ENCODE measurements around the gene ATM.

Gene ATM

GRCh38 chr11:108333403-108333899 is 110.6 kb downstream of the ATM start:
- DNase-seq: no peak
- no peak overlapping the region for H3K4me3 ChIP-seq (ENCODE audit: control insufficient read depth in 1 of 7, extremely low read depth in 1 of 7, insufficient read depth in 4 of 7, low read depth in 2 of 7, low read length in 6 of 7)
- no peaks in the 10 kb centered on the region for H3K4me1 ChIP-seq (ENCODE audit: control extremely low read depth in 1 of 4, control insufficient read depth in 4 of 4, insufficient read depth in 4 of 4, low read length in 3 of 4)
- POLR2A ChIA-PET: no interaction called here
- H3K27ac ChIP-seq (ENCODE audit: insufficient read depth in 1 of 2, low read depth in 1 of 2, low read length in 2 of 2, poor library complexity in 1 of 2, severe bottlenecking in 2 of 2): no peak overlapping the region
- peaks cover 11 to 46% (median 14%) of the 10 kb centered on the region in 4 experiments for H3K36me3 ChIP-seq (ENCODE audit: control insufficient read depth in 4 of 4, insufficient read depth in 4 of 4, low read length in 3 of 4)
- no peaks in the 10 kb centered on the region for H3K27me3 ChIP-seq (replicated peaks in 2 of 5; ENCODE audit: control insufficient read depth in 4 of 5, insufficient read depth in 5 of 5, low read length in 4 of 5)
- CTCF ChIA-PET: interaction anchor here (0.6 kb wide), 1 partner anchor 30 kb away, joined by 3 read pairs; no protein-coding TSS in a partner anchor
- no CpG with 5 or more reads among the region's 2 CpGs for WGBS (ENCODE audit: insufficient coverage)
- H3K9me3 ChIP-seq (ENCODE audit: control extremely low read depth in 1 of 5, control insufficient read depth in 4 of 5, insufficient read depth in 2 of 5, low read depth in 1 of 5, low read length in 4 of 5): no peaks in the 10 kb centered on the region

- H3K27ac ChIP-seq (ENCODE audit: insufficient read depth in 1 of 2, low read depth in 1 of 2, low read length in 2 of 2, poor library complexity in 1 of 2, severe bottlenecking in 2 of 2): no peak overlapping the region
- WGBS (ENCODE audit: insufficient coverage): no CpG with 5 or more reads among the region's 2 CpGs
- POLR2A ChIA-PET: no interaction called here
- no peak for DNase-seq
- no peaks in the 10 kb centered on the region for H3K4me1 ChIP-seq (ENCODE audit: control extremely low read depth in 1 of 4, control insufficient read depth in 4 of 4, insufficient read depth in 4 of 4, low read length in 3 of 4)
- H3K4me3 ChIP-seq (ENCODE audit: control insufficient read depth in 1 of 7, extremely low read depth in 1 of 7, insufficient read depth in 4 of 7, low read depth in 2 of 7, low read length in 6 of 7): no peak overlapping the region
- peaks cover 6 to 18% (median 9%) of the 10 kb centered on the region in 4 experiments for H3K36me3 ChIP-seq (ENCODE audit: control insufficient read depth in 4 of 4, insufficient read depth in 4 of 4, low read length in 3 of 4)
- CTCF ChIA-PET: interaction anchor here (1.2 kb wide), 1 partner anchor 12 kb away, joined by 3 read pairs; no protein-coding TSS in a partner anchor
- H3K9me3 ChIP-seq (ENCODE audit: control extremely low read depth in 1 of 5, control insufficient read depth in 4 of 5, insufficient read depth in 2 of 5, low read depth in 1 of 5, low read length in 4 of 5): no peaks in the 10 kb centered on the region
- H3K27me3 ChIP-seq (replicated peaks in 2 of 5; ENCODE audit: control insufficient read depth in 4 of 5, insufficient read depth in 5 of 5, low read length in 4 of 5): no peaks in the 10 kb centered on the region
These were observed 115.9 kb downstream of the ATM start for GRCh38 chr11:108338750-108339149.

- ChIA-PET CTCF (no interaction called here), POLR2A (no interaction called here)
- Histone ChIP-seq H3K36me3 (ENCODE audit: control insufficient read depth in 4 of 4, insufficient read depth in 4 of 4, low read length in 3 of 4) (peaks cover 4 to 12% (median 5%) of the 10 kb centered on the region in 4 experiments), H3K27me3 (replicated peaks in 2 of 5; ENCODE audit: control insufficient read depth in 4 of 5, insufficient read depth in 5 of 5, low read length in 4 of 5) (no peaks in the 10 kb centered on the region), H3K27ac (ENCODE audit: insufficient read depth in 1 of 2, low read depth in 1 of 2, low read length in 2 of 2, poor library complexity in 1 of 2, severe bottlenecking in 2 of 2) (no peak overlapping the region), H3K9me3 (ENCODE audit: control extremely low read depth in 1 of 5, control insufficient read depth in 4 of 5, insufficient read depth in 2 of 5, low read depth in 1 of 5, low read length in 4 of 5) (no peaks in the 10 kb centered on the region), H3K4me1 (ENCODE audit: control extremely low read depth in 1 of 4, control insufficient read depth in 4 of 4, insufficient read depth in 4 of 4, low read length in 3 of 4) (no peaks in the 10 kb centered on the region), H3K4me3 (ENCODE audit: control insufficient read depth in 1 of 7, extremely low read depth in 1 of 7, insufficient read depth in 4 of 7, low read depth in 2 of 7, low read length in 6 of 7) (no peak overlapping the region)
- WGBS (ENCODE audit: insufficient coverage): no CpG with 5 or more reads among the region's 1 CpG
- no peak for DNase-seq
These were observed 118.1 kb downstream of the ATM start for GRCh38 chr11:108340973-108341372.

GRCh38 chr11:108341654-108342053 is 118.8 kb downstream of the ATM start:
- H3K36me3 ChIP-seq (ENCODE audit: control insufficient read depth in 4 of 4, insufficient read depth in 4 of 4, low read length in 3 of 4): peaks cover 2 to 10% (median 6%) of the 10 kb centered on the region in 4 experiments
- CTCF ChIA-PET: interaction anchor here (1.9 kb wide), 1 partner anchor 306 kb away, joined by 8 read pairs; no protein-coding TSS in a partner anchor

GRCh38 chr11:108343714-108344113 is 120.8 kb downstream of the ATM start:
- WGBS (ENCODE audit: insufficient coverage): 92% methylated on average over 2 of the region's 2 CpGs
- ChIA-PET CTCF (interaction anchor here (1.2 kb wide), 1 partner anchor 14 kb away, joined by 3 read pairs; no protein-coding TSS in a partner anchor), POLR2A (no interaction called here)
- H3K4me3 ChIP-seq (ENCODE audit: control insufficient read depth in 1 of 7, extremely low read depth in 1 of 7, insufficient read depth in 4 of 7, low read depth in 2 of 7, low read length in 6 of 7): no peak overlapping the region
- H3K4me1 ChIP-seq (ENCODE audit: control extremely low read depth in 1 of 4, control insufficient read depth in 4 of 4, insufficient read depth in 4 of 4, low read length in 3 of 4): no peaks in the 10 kb centered on the region
- H3K27me3 ChIP-seq (replicated peaks in 2 of 5; ENCODE audit: control insufficient read depth in 4 of 5, insufficient read depth in 5 of 5, low read length in 4 of 5): no peaks in the 10 kb centered on the region
- peaks cover 6 to 9% (median 8%) of the 10 kb centered on the region in 4 experiments for H3K36me3 ChIP-seq (ENCODE audit: control insufficient read depth in 4 of 4, insufficient read depth in 4 of 4, low read length in 3 of 4)
- no peaks in the 10 kb centered on the region for H3K9me3 ChIP-seq (ENCODE audit: control extremely low read depth in 1 of 5, control insufficient read depth in 4 of 5, insufficient read depth in 2 of 5, low read depth in 1 of 5, low read length in 4 of 5)
- DNase-seq: no peak
- H3K27ac ChIP-seq (ENCODE audit: insufficient read depth in 1 of 2, low read depth in 1 of 2, low read length in 2 of 2, poor library complexity in 1 of 2, severe bottlenecking in 2 of 2): no peak overlapping the region

More at GRCh38 chr11:108341654-108342053, 118.8 kb downstream of the ATM start:
- Histone ChIP-seq H3K27ac (ENCODE audit: insufficient read depth in 1 of 2, low read depth in 1 of 2, low read length in 2 of 2, poor library complexity in 1 of 2, severe bottlenecking in 2 of 2) (no peak overlapping the region), H3K4me3 (ENCODE audit: control insufficient read depth in 1 of 7, extremely low read depth in 1 of 7, insufficient read depth in 4 of 7, low read depth in 2 of 7, low read length in 6 of 7) (no peak overlapping the region), H3K27me3 (replicated peaks in 2 of 5; ENCODE audit: control insufficient read depth in 4 of 5, insufficient read depth in 5 of 5, low read length in 4 of 5) (no peaks in the 10 kb centered on the region), H3K9me3 (ENCODE audit: control extremely low read depth in 1 of 5, control insufficient read depth in 4 of 5, insufficient read depth in 2 of 5, low read depth in 1 of 5, low read length in 4 of 5) (no peaks in the 10 kb centered on the region), H3K4me1 (ENCODE audit: control extremely low read depth in 1 of 4, control insufficient read depth in 4 of 4, insufficient read depth in 4 of 4, low read length in 3 of 4) (no peaks in the 10 kb centered on the region)
- 100% methylated on average over 1 of the region's 4 CpGs for WGBS (ENCODE audit: insufficient coverage)
- POLR2A ChIA-PET: no interaction called here
- no peak for DNase-seq

GRCh38 chr11:108345767-108346166 is 122.9 kb downstream of the ATM start:
- no peak overlapping the region for H3K27ac ChIP-seq (ENCODE audit: insufficient read depth in 1 of 2, low read depth in 1 of 2, low read length in 2 of 2, poor library complexity in 1 of 2, severe bottlenecking in 2 of 2)
- WGBS (ENCODE audit: insufficient coverage): 95% methylated on average over 4 of the region's 4 CpGs
- no peaks in the 10 kb centered on the region for H3K27me3 ChIP-seq (replicated peaks in 2 of 5; ENCODE audit: control insufficient read depth in 4 of 5, insufficient read depth in 5 of 5, low read length in 4 of 5)
- no peak for DNase-seq
- H3K4me3 ChIP-seq (ENCODE audit: control insufficient read depth in 1 of 7, extremely low read depth in 1 of 7, insufficient read depth in 4 of 7, low read depth in 2 of 7, low read length in 6 of 7): no peak overlapping the region
- CTCF ChIA-PET: no interaction called here
- no peaks in the 10 kb centered on the region for H3K4me1 ChIP-seq (ENCODE audit: control extremely low read depth in 1 of 4, control insufficient read depth in 4 of 4, insufficient read depth in 4 of 4, low read length in 3 of 4)
- POLR2A ChIA-PET: no interaction called here
- no peaks in the 10 kb centered on the region for H3K9me3 ChIP-seq (ENCODE audit: control extremely low read depth in 1 of 5, control insufficient read depth in 4 of 5, insufficient read depth in 2 of 5, low read depth in 1 of 5, low read length in 4 of 5)
- peaks cover 14 to 20% (median 15%) of the 10 kb centered on the region in 4 experiments for H3K36me3 ChIP-seq (ENCODE audit: control insufficient read depth in 4 of 4, insufficient read depth in 4 of 4, low read length in 3 of 4)

- no peak for DNase-seq
- no peaks in the 10 kb centered on the region for H3K4me1 ChIP-seq (ENCODE audit: control extremely low read depth in 1 of 4, control insufficient read depth in 4 of 4, insufficient read depth in 4 of 4, low read length in 3 of 4)
- ChIA-PET POLR2A (no interaction called here), CTCF (no interaction called here)
- peaks cover 15 to 27% (median 17%) of the 10 kb centered on the region in 4 experiments for H3K36me3 ChIP-seq (ENCODE audit: control insufficient read depth in 4 of 4, insufficient read depth in 4 of 4, low read length in 3 of 4)
- no peak overlapping the region for H3K4me3 ChIP-seq (ENCODE audit: control insufficient read depth in 1 of 7, extremely low read depth in 1 of 7, insufficient read depth in 4 of 7, low read depth in 2 of 7, low read length in 6 of 7)
- no peaks in the 10 kb centered on the region for H3K27me3 ChIP-seq (replicated peaks in 2 of 5; ENCODE audit: control insufficient read depth in 4 of 5, insufficient read depth in 5 of 5, low read length in 4 of 5)
- H3K9me3 ChIP-seq (ENCODE audit: control extremely low read depth in 1 of 5, control insufficient read depth in 4 of 5, insufficient read depth in 2 of 5, low read depth in 1 of 5, low read length in 4 of 5): no peaks in the 10 kb centered on the region
- no peak overlapping the region for H3K27ac ChIP-seq (ENCODE audit: insufficient read depth in 1 of 2, low read depth in 1 of 2, low read length in 2 of 2, poor library complexity in 1 of 2, severe bottlenecking in 2 of 2)
These were observed 123.6 kb downstream of the ATM start for GRCh38 chr11:108346451-108346850.

Measured in common myeloid progenitor, CD34-positive (primary cell).